ENCODE results near the gene THSD4. TPM values are rescaled to one million over a fixed set of nuclear protein-coding genes. Genes with fewer than 3 reads are reported as not detected.

Gene THSD4
- total RNA-seq, 6 experiments from 2014 or later: 5.2 to 21.8 (median 13.7) TPM

- Histone ChIP-seq H3K27me3 (no peaks in the 10 kb centered on the region), H3K4me3 (no peak overlapping the region), H3K36me3 (no peaks in the 10 kb centered on the region), H3K27ac (no peak overlapping the region), H3K4me1 (peaks cover 0 to 8% (median 0%) of the 10 kb centered on the region in 4 donors), H3K9me3 (no peaks in the 10 kb centered on the region)
- DNase-seq: no peak
- intact Hi-C loops (cut with DNase I): no loop called here
- TF ChIP-seq CTCF (IDR thresholded peaks at IDR 0.05): no peak
- no peak for TF ChIP-seq POLR2A (IDR thresholded peaks at IDR 0.05)
- ATAC-seq: no peak
- WGBS (ENCODE audit: insufficient coverage, low coverage, low lambda C conversion rate, missing lambda C conversion rate): 97% methylated on average over 2 of the region's 2 CpGs
Observed at GRCh38 chr15:71244250-71244649, 129.0 kb downstream of the THSD4 start.

GRCh38 chr15:71245588-71245987 lies 130.3 kb downstream of the THSD4 start:
- no peak for TF ChIP-seq POLR2A (IDR thresholded peaks at IDR 0.05)
- no peak for TF ChIP-seq CTCF (IDR thresholded peaks at IDR 0.05)
- 40% methylated on average over 1 of the region's 2 CpGs for WGBS (ENCODE audit: insufficient coverage, low coverage, low lambda C conversion rate, missing lambda C conversion rate)
- DNase-seq: no peak

GRCh38 chr15:71248386-71248785 lies 133.1 kb downstream of the THSD4 start:
- intact Hi-C loops (cut with DNase I): no loop called here
- H3K36me3 ChIP-seq: no peaks in the 10 kb centered on the region
- no peak overlapping the region for H3K4me3 ChIP-seq
- no peaks in the 10 kb centered on the region for H3K27me3 ChIP-seq
- no peaks in the 10 kb centered on the region for H3K4me1 ChIP-seq
- DNase-seq (no peak), ATAC-seq (no peak)
- WGBS (ENCODE audit: insufficient coverage, low coverage, low lambda C conversion rate, missing lambda C conversion rate): 82% methylated on average over 3 of the region's 3 CpGs
- no peak overlapping the region for H3K27ac ChIP-seq
- H3K9me3 ChIP-seq: no peaks in the 10 kb centered on the region
- TF ChIP-seq POLR2A (IDR thresholded peaks at IDR 0.05): no peak
- no peak for TF ChIP-seq CTCF (IDR thresholded peaks at IDR 0.05)

More at GRCh38 chr15:71245588-71245987, 130.3 kb downstream of the THSD4 start:
- Histone ChIP-seq H3K4me1 (no peaks in the 10 kb centered on the region), H3K27me3 (no peaks in the 10 kb centered on the region), H3K4me3 (no peak overlapping the region), H3K27ac (no peak overlapping the region), H3K9me3 (no peaks in the 10 kb centered on the region), H3K36me3 (no peaks in the 10 kb centered on the region)
- intact Hi-C loops (cut with DNase I): no loop called here
- ATAC-seq: no peak

GRCh38 chr15:71249986-71250385 lies 134.7 kb downstream of the THSD4 start:
- no peaks in the 10 kb centered on the region for H3K4me1 ChIP-seq
- ATAC-seq (no peak), DNase-seq (no peak)
- no peaks in the 10 kb centered on the region for H3K9me3 ChIP-seq
- no peak overlapping the region for H3K27ac ChIP-seq
- TF ChIP-seq POLR2A (IDR thresholded peaks at IDR 0.05): no peak
- TF ChIP-seq CTCF (IDR thresholded peaks at IDR 0.05): no peak
- intact Hi-C loops (cut with DNase I): no loop called here
- H3K27me3 ChIP-seq: no peaks in the 10 kb centered on the region
- 54% methylated on average over 4 of the region's 4 CpGs for WGBS (ENCODE audit: insufficient coverage, low coverage, low lambda C conversion rate, missing lambda C conversion rate)
- no peak overlapping the region for H3K4me3 ChIP-seq
- no peaks in the 10 kb centered on the region for H3K36me3 ChIP-seq
